Lower lobe of right lung (tissue), 2 donors: ENCODE measurements around the gene THAP8. TPM values are rescaled to one million over a fixed set of nuclear protein-coding genes. Genes with fewer than 3 reads are reported as not detected.
"Not testable (repeated sequence)": the region's sequence is repeated elsewhere in the genome, so short reads cannot be mapped to it uniquely, and the experiment has no call there.

Experiments
- ATAC-seq, 2 donors: fragments of 200-7000 bp; cut with Tn5 transposase; one replicate each; pipeline ENCODE4 v1.9.1; 2020 to 2022; ENCODE audit warnings: mild to moderate bottlenecking in 2 of 2, moderate library complexity in 2 of 2
- DNase-seq: peaks from one replicate; pipeline ENCODE4 v3.0.0-alpha.2; 2020
- H3K27ac ChIP-seq: fragments of 200-600 bp; one replicate; pipeline ENCODE4 v1.8.0; 2022
- H3K27me3 ChIP-seq: fragments of 200-600 bp; one replicate; pipeline ENCODE4 v1.8.0; 2022; ENCODE audit warnings: low read depth
- H3K36me3 ChIP-seq: fragments of 200-600 bp; one replicate; pipeline ENCODE4 v1.8.0; 2022; ENCODE audit warnings: mild to moderate bottlenecking
- H3K4me1 ChIP-seq: fragments of 200-600 bp; one replicate; pipeline ENCODE4 v1.8.0; 2022
- H3K4me3 ChIP-seq: fragments of 200-600 bp; one replicate; pipeline ENCODE4 v1.8.0; 2022; ENCODE audit warnings: mild to moderate bottlenecking
- H3K9me3 ChIP-seq: fragments of 200-600 bp; one replicate; pipeline ENCODE4 v1.8.0; 2022
- intact Hi-C: fragments of 100-400 bp; cut with DNase I; formaldehyde crosslinking; loops from one replicate; pipeline ENCODE4 v1.11.0; 2022
- total RNA-seq: library from RNA; stranded (reverse); fragmentation: NEBNext Ultra II Directional; extraction: Animal tissue kit (Norgen Biotek cat#: 25700); gene quantifications from one replicate; pipeline ENCODE4 v1.2.1, GENCODE V29; 2021
- TF ChIP-seq, protein P1 (sequence below): fragments of 200-600 bp; IDR thresholded peaks from one replicate; pipeline ENCODE4 v1.8.0; 2022; ENCODE audit warnings: antibody characterized with exemption, mild to moderate bottlenecking
- donor health status: DM: no; HTN: yes; CAD: no; lungs with severe emphysema.

Gene THAP8
- total RNA-seq, 1 donor from 2014 or later = 5.5 TPM

DNA sequence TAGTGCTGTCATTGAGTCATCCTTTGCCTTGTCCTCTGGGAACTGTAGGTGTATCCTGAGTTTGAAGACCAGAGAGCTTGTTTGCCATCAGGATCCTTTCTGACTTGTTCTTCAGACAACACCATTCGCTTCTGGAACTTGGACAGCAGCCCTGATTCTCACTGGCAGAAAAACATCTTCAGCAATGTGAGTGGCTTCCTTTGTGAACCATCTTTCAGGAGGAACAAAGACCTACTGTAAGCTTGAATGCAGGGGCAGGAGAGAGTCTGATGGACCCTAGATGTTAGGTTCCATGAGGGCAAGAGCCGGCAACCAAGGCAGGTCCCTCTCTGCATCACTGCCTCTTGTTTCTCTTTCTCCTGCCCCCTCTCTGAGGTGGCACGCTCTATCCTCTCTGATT is 27.3 kb upstream of the THAP8 start:
- Histone ChIP-seq H3K4me3 (no peak overlapping the region), H3K4me1 (no peaks in the 10 kb centered on the region), H3K36me3 (no peaks in the 10 kb centered on the region), H3K27me3 (no peaks in the 10 kb centered on the region), H3K9me3 (no peaks in the 10 kb centered on the region), H3K27ac (no peak overlapping the region)
- DNase-seq (no peak), ATAC-seq (no peak)
- TF ChIP-seq, protein P1, sequence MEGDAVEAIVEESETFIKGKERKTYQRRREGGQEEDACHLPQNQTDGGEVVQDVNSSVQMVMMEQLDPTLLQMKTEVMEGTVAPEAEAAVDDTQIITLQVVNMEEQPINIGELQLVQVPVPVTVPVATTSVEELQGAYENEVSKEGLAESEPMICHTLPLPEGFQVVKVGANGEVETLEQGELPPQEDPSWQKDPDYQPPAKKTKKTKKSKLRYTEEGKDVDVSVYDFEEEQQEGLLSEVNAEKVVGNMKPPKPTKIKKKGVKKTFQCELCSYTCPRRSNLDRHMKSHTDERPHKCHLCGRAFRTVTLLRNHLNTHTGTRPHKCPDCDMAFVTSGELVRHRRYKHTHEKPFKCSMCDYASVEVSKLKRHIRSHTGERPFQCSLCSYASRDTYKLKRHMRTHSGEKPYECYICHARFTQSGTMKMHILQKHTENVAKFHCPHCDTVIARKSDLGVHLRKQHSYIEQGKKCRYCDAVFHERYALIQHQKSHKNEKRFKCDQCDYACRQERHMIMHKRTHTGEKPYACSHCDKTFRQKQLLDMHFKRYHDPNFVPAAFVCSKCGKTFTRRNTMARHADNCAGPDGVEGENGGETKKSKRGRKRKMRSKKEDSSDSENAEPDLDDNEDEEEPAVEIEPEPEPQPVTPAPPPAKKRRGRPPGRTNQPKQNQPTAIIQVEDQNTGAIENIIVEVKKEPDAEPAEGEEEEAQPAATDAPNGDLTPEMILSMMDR = no peak
- intact Hi-C loops = no loop called here

DNA sequence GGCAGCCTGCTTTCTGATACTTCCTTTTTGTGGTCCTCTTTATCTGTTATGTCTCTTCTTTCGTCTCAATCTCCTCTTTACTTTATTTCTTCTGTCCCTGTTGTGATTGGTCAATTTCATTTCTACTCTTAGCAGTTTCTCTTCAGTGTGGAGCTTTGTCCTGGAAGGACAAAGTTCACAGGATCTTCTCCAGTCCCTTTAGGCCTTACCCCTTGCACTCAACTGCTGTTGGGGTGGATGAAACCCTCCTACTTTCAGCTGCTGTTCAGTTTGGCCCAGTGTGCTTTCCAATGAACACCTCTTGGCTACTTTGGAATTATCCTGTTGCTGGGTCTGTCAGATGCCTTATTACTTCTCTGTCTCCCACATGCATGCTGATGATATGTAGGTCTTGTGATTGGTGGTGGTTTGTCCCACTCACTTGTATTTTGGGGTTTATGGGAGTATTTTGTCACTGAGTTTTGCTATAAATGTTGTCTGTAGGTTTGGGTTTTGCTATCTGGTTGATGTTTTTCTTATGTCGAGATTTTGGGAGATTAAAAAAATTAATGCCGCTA is 25.4 kb upstream of the THAP8 start:
- no peaks in the 10 kb centered on the region for H3K9me3 ChIP-seq

DNA sequence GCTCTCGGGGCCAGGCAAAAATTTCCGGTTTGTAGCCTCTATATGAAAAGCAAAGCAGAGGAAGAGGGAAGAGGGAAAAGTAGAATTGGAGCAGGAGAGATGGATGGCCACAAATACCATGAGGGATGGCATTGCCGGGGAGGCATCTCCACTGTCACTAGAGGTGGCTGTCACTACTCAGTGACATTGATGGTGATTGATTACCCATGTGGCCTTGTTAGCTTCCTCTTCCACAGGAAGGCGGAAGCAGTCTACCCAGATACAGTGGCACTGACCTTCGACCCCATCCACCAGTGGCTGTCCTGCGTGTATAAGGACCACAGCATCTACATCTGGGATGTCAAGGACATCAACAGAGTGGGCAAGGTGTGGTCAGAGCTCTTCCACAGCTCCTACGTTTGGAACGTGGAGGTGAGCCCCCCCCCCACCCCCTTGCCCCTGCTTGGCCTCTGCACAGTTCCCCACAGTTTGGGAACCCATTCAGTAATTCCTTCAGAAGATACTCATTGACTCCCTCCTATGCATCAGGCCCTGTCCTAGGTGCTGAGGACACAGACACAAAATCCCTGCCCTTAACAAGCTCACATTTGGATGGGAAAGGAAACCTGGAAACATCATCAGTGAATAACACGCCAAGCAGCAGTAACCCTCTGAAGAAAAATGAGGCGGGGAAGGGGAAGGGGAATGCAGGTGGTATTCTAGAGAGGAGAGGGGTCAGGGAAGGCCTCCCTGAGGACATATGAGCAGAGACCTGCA is 19.2 kb upstream of the THAP8 start:
- ATAC-seq (no peak), DNase-seq (no peak)
- no peaks in the 10 kb centered on the region for H3K9me3 ChIP-seq
- no peaks in the 10 kb centered on the region for H3K27me3 ChIP-seq
- H3K36me3 ChIP-seq = no peaks in the 10 kb centered on the region
- intact Hi-C loops = no loop called here
- TF ChIP-seq, protein P1 = no peak
- H3K4me3 ChIP-seq = no peak overlapping the region
- H3K4me1 ChIP-seq = no peaks in the 10 kb centered on the region
- H3K27ac ChIP-seq = no peak overlapping the region

More for the DNA sequence above, 25.4 kb upstream of the THAP8 start:
- DNase-seq = no peak
- no peaks in the 10 kb centered on the region for H3K4me1 ChIP-seq
- H3K27ac ChIP-seq = no peak overlapping the region
- no peaks in the 10 kb centered on the region for H3K27me3 ChIP-seq
- no peak overlapping the region for H3K4me3 ChIP-seq
- no peak for ATAC-seq
- intact Hi-C loops = no loop called here
- TF ChIP-seq, protein P1 = no peak
- no peaks in the 10 kb centered on the region for H3K36me3 ChIP-seq

DNA sequence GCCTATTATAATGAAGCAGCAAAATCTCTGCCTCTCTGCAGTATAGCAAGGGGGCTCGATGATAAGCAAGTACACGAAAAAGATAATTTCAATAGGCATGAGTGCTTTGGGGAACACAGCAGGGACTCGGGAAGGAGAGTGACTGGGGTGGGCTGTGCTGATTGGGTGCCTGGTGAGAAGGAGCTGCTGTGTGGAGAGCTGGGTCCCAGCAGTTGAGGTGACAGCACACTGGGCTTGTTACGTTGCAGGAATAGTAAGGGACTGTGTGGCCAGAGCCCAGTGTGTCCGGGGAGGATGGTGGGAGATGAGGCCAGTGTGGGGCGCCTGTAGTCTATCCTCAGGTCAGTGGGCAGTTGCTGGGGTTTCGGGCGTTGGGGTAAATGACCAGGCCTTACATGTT is 18.0 kb upstream of the THAP8 start:
- no peak overlapping the region for H3K4me3 ChIP-seq
- no peak for DNase-seq
- no peaks in the 10 kb centered on the region for H3K4me1 ChIP-seq
- no peak overlapping the region for H3K27ac ChIP-seq
- ATAC-seq = no peak
- no peaks in the 10 kb centered on the region for H3K27me3 ChIP-seq
- H3K36me3 ChIP-seq = no peaks in the 10 kb centered on the region
- no peaks in the 10 kb centered on the region for H3K9me3 ChIP-seq
- TF ChIP-seq, protein P1 = no peak
- intact Hi-C loops = no loop called here

DNA sequence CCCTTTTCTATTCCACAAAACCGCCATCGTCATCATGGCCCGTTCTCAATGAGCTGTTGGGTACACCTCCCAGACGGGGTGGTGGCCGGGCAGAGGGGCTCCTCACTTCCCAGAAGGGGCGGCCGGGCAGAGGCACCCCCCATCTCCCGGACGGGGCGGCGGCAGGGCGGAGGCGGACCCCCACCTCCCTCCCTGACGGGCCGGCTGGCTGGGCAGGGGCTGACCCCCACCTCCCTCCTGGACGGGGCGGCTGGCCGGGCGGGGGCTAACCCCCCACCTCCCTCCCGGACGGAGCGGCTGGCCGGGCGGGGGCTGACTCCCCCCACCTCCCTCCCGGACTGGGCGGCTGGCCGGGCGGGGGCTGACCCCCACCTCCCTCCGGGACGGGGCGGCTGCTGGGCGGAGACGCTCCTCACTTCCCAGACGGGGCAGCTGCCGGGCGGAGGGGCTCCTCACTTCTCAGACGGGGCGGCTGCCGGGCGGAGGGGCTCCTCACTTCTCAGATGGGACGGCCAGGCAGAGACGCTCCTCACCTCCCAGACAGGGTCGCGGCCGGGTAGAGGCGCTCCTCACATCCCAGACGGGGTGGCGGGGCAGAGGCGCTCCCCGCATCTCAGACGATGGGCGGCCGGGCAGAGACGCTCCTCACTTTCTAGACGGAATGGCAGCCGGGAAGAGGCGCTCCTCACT is 14.9 kb upstream of the THAP8 start:
- intact Hi-C loops, H3K4me1 ChIP-seq, DNase-seq, H3K36me3 ChIP-seq, H3K4me3 ChIP-seq, H3K27ac ChIP-seq, H3K9me3 ChIP-seq, ATAC-seq, H3K27me3 ChIP-seq: not testable (repeated sequence)

DNA sequence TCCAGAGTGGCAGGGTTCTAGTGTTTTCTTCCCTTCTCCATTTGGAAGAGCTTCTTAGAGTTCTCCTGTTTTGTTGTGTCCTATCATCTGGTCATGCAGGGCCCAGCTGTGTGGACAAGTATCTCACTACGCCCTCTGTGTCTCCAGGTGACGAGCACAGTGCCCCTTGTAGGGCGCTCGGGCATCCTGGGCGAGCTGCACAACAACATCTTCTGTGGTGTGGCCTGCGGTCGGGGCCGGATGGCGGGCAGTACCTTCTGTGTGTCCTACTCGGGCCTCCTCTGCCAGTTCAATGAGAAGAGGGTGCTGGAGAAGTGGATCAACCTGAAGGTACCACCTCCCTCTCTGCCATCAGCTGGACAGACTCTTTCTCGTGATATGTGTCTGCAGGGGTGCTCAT is 13.6 kb upstream of the THAP8 start:
- DNase-seq = no peak
- no peaks in the 10 kb centered on the region for H3K4me1 ChIP-seq
- H3K4me3 ChIP-seq = no peak overlapping the region
- H3K9me3 ChIP-seq = no peaks in the 10 kb centered on the region
- TF ChIP-seq, protein P1 = no peak
- intact Hi-C loops = no loop called here
- ATAC-seq = no peak
- no peaks in the 10 kb centered on the region for H3K36me3 ChIP-seq
- no peaks in the 10 kb centered on the region for H3K27me3 ChIP-seq
- H3K27ac ChIP-seq = no peak overlapping the region
